C4-2B (cell line): ENCODE results near the gene MROH7.

Source experiments
- CTCF ChIP-seq: fragments of 450-650 bp; conservative IDR thresholded peaks from 2 replicates; pipeline ENCODE4 v1.5.1; 2017; ENCODE audit warnings: mild to moderate bottlenecking
- ZFX ChIP-seq: fragments of 450-650 bp; IDR thresholded peaks from 2 replicates; pipeline ENCODE4 v1.6.1; 2017

- no peak for TF ChIP-seq CTCF
- TF ChIP-seq ZFX = no peak
Measured at GRCh38 chr1:54745864-54746263, 104.3 kb downstream of the MROH7 start.
